ENCODE measurements around the gene SLC16A3. TPM values are rescaled to one million over a fixed set of nuclear protein-coding genes. Genes with fewer than 3 reads are reported as not detected.

The SLC16A3 gene
- total RNA-seq, 2 experiments from 2014 or later: 257 to 264 TPM

Small RNAs within 50 kb of the gene (microRNA-seq; reads per million reads assigned to microRNA genes)
- 2.3 reads per million for gene MIR6787

Other genes with a start within 250 kb of the SLC16A3 start
- 10 to 100 TPM; 86.7 to 87.7 TPM for gene CENPX, start 206.2 kb upstream of the SLC16A3 start, total RNA-seq
- 10 to 100 TPM; 58.3 to 58.9 TPM for gene LRRC45, start 205.7 kb upstream of the SLC16A3 start, total RNA-seq
- gene RAC3, start 197.4 kb upstream of the SLC16A3 start, total RNA-seq: 10 to 100 TPM; 12.9 to 13.1 TPM
- 100 to 1,000 TPM; 141 TPM for gene DCXR, start 191.3 kb upstream of the SLC16A3 start, total RNA-seq
- gene RFNG, start 177.2 kb upstream of the SLC16A3 start, total RNA-seq: 10 to 100 TPM; 19.4 to 20.8 TPM
- 100 to 1,000 TPM in 1 of 2 experiments, 10 to 100 TPM in 1; 97.6 to 104 TPM for gene GPS1, start 177.1 kb upstream of the SLC16A3 start, total RNA-seq
- 100 to 1,000 TPM; 126 to 127 TPM for gene DUS1L, start 163.2 kb upstream of the SLC16A3 start, total RNA-seq
- gene FASN, start 130.8 kb upstream of the SLC16A3 start, total RNA-seq: 100 to 1,000 TPM; 255 to 261 TPM
- gene CCDC57, start 16.2 kb upstream of the SLC16A3 start, total RNA-seq: 10 to 100 TPM; 78.3 to 84.7 TPM
- gene CSNK1D, start 44.7 kb downstream of the SLC16A3 start, total RNA-seq: 100 to 1,000 TPM in 1 of 2 experiments, 10 to 100 TPM in 1; 99.5 to 111 TPM
- 100 to 1,000 TPM; 334 to 355 TPM for gene CD7, start 88.6 kb downstream of the SLC16A3 start, total RNA-seq
- gene SECTM1, start 104.7 kb downstream of the SLC16A3 start, total RNA-seq: under 1 TPM; 0.92 to 0.94 TPM
- not detected for gene TEX19, start 130.2 kb downstream of the SLC16A3 start, total RNA-seq
- not detected for gene UTS2R, start 142.7 kb downstream of the SLC16A3 start, total RNA-seq
- 10 to 100 TPM; 47.6 to 53.6 TPM for gene HEXD, start 189.3 kb downstream of the SLC16A3 start, total RNA-seq
- gene OGFOD3, start 189.5 kb downstream of the SLC16A3 start, total RNA-seq: 10 to 100 TPM; 25.2 to 28.0 TPM
- gene CYBC1, start 221.7 kb downstream of the SLC16A3 start, total RNA-seq: 100 to 1,000 TPM; 220 to 247 TPM
- gene NARF, start 229.7 kb downstream of the SLC16A3 start, total RNA-seq: 100 to 1,000 TPM; 112 to 114 TPM

Measured in activated CD8-positive, alpha-beta T cell treated with anti-CD3 and anti-CD28 coated beads, Interleukin-2, amount 10 ng/mL, durations not matched to agents 7 days and 5 days (primary cell).